ENCODE results near the gene GNL2. TPM values are rescaled to one million over a fixed set of nuclear protein-coding genes. Genes with fewer than 3 reads are reported as not detected.
A peak's percentile ranks its signal among the peaks of the same experiment; 100 is the strongest.

The GNL2 gene
- total and polyA plus RNA-seq, 10 of the 15 experiments (the other 5 are each of a cell fraction or from before 2014, with no cell fraction given), result 64.2 to 167 (median 88.2) TPM

GRCh38 chr1:37553927-37554808, 41.6 kb downstream of the GNL2 start, which contains the start of gene SNIP1 (continued):
- TF ChIP-seq ZBTB40 (IDR thresholded peaks at IDR 0.05; ENCODE audit: borderline replicate concordance), result peak; percentile 97
- no peak for TF ChIP-seq CUX1 (IDR thresholded peaks at IDR 0.05; ENCODE audit: insufficient replicate concordance, low read depth, low read length)
- TF ChIP-seq RELA (IDR thresholded peaks at IDR 0.05; ENCODE audit: borderline replicate concordance, partially characterized antibody), result peak; percentile 41
- no peak for TF ChIP-seq NFXL1 (IDR thresholded peaks at IDR 0.05; ENCODE audit: borderline replicate concordance)
- TF ChIP-seq KAT2A (conservative IDR thresholded peaks at IDR 0.05; ENCODE audit: control insufficient read depth, low read depth, low read length), result no peak
- TF ChIP-seq ZNF207 (IDR thresholded peaks at IDR 0.05; ENCODE audit: borderline replicate concordance), result no peak
- TF ChIP-seq EP300 (IDR thresholded peaks at IDR 0.05; ENCODE audit: borderline replicate concordance in 1 of 2, control insufficient read depth in 1 of 2, low read depth in 2 of 2, low read length in 2 of 2), result 0 out of 4 replicates have a peak, but pooled peaks of 1 of the 2 experiments have one; percentile 7
- TF ChIP-seq RAD51 (IDR thresholded peaks at IDR 0.05), result peak; percentile 97
- TF ChIP-seq ZNF622 (IDR thresholded peaks at IDR 0.05), result no peak
- TF ChIP-seq CBX5 (IDR thresholded peaks at IDR 0.05; ENCODE audit: low read depth), result peak; percentile 53; the same call in 1 of the 2 replicates
- no peak for TF ChIP-seq HDAC6 (IDR thresholded peaks at IDR 0.05; ENCODE audit: unreplicated experiment)
- TF ChIP-seq HDGF (IDR thresholded peaks at IDR 0.05), result no peak
- TF ChIP-seq RELB (IDR thresholded peaks at IDR 0.05; ENCODE audit: low read depth), result peak; percentile 82; the same call in 1 of the 2 replicates
- peak; percentile 35; the same call in 1 of the 2 replicates for TF ChIP-seq SREBF1 (IDR thresholded peaks at IDR 0.05; ENCODE audit: low read length)
- peak; percentile 52; the same call in 1 of the 2 replicates for TF ChIP-seq ATF7 (IDR thresholded peaks at IDR 0.05; ENCODE audit: low read depth)
